Stimulated activated CD4-positive, alpha-beta T cell treated with anti-CD3 and anti-CD28 coated beads, Interleukin-2, amount 100 ng/mL, for 48 hours (primary cell): ENCODE measurements around the gene MIS12.

Experiments
- DNase-seq, 2 donors: peaks; one replicate each; pipeline ENCODE4 v3.0.0-alpha.2; 2020

The MIS12 gene

DNA sequence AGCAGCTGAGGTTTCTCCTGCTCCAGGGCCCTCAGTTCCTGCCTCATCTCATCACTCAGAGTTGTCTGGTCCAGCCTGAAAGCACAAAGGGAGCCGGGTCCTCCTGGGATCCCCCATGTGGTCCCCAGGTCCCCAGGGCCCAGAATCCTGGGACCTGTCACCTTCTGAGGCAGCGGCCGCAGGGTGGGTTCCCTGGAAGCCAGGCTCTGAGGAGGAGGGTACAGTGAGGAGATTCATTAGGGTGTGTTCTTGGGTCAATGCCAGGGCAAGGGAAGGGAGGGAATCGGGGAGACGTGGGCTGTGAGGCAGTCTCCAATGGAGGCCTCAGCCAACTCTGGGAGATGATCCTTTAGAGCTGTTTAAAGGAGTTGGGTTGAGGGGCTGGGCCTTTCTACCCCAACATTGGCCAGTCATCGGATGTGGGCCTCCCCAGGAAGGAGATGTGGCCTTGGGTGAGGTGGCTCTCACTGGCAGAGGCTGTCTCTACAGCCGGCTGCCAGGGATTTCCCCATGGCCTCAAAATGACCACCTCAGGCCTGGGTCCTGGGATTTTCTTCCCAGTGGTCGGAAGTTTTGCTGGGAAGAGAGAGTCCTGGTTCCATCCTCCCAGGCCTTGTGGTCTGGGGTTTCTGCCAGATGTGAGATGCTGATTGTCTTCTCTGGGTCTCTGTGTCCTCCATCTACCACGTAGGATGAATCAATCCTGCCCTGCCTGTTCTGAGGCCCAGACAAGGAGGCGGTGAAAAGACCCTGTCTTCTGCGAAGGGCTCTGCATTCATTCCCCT is 50.7 kb downstream of the MIS12 start:
- DNase-seq = no peak

DNA sequence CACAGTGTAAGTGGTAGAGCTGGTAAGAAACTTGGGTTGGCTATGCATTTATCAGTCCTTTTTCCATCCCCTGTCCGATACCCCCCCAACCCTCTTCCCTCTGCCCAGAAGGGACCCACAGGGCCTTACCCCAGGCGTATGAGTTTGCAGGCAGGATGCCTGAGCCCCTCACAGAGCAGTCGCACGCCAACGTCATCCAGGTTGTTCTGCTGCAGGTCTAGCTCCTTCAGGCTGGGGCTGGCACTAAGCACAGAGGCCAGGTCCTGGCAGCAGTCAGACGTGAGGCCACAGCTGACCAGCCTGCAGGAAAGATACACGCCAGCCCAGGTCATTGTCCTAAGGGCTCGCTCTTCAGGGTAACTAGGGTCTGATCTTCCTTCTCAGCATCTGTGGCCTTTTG is 52.9 kb downstream of the MIS12 start:
- DNase-seq = no peak

DNA sequence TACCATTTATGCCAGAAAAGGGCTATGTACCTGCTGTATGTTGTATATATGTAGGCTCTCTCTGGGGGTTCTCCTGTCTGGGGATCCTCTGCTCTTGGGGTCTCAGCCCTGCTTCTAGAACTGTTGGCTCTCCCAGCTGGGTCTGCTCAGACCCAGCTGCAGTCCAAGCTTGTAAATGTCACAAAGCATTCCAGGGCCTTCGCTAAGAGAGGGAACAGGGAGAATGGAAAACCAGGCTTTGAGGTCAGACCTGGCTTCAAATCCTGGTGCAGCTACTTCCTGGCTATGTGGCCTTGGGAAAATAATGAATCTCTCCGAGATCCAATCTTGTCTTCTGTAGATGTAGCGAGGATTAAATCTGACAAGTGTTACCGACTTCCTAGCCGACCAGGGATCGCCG is 54.0 kb downstream of the MIS12 start:
- DNase-seq = no peak
